ENCODE results near the gene SDSL.

GRCh38 chr12:113420996-113421595 is 1.1 kb upstream of the SDSL start:
- TF ChIP-seq POLR2A (IDR thresholded peaks at IDR 0.05) (no peak), CTCF (IDR thresholded peaks at IDR 0.05) (no peak)
